SH-SY5Y (cell line): Measurements from ENCODE around the gene AOAH.

ENCODE experiments used
- GATA2 ChIP-seq: IDR thresholded peaks from 2 replicates; pipeline ENCODE4 v1.6.1; 2011; ENCODE audit warnings: mild to moderate bottlenecking, low read depth, low read length
- GATA3 ChIP-seq: IDR thresholded peaks from 2 replicates; pipeline ENCODE4 v1.6.1; 2011; ENCODE audit warnings: low read depth, mild to moderate bottlenecking, low read length, moderate library complexity

DNA sequence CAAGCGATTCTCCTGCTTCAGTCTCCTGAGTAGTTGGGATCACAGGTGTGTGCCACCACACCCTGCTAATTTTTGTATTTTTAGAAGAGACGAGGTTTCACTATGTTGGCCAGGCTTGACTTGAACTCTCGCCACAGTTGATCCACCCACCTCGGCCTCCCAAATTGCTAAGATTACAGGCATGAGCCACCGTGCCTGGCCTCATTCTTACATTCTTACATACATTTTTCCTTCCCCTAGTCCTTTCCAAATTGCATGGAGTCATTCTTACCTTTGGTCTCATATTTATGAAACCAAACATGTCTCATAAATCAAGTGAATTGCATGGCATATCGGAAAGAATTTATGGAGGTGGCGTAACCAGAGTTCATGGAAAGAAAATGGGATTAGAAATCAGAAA is 186.2 kb downstream of the AOAH start:
- TF ChIP-seq GATA2: no peak
- TF ChIP-seq GATA3: no peak
